IPS-18a (cell line): Measurements from ENCODE around the gene KLF16.
A peak's percentile ranks its signal among the peaks of the same experiment; 100 is the strongest.

Source experiments
- H3K27ac ChIP-seq: one replicate; pipeline ENCODE4 v1.5.1; 2013; ENCODE audit warnings: low read length
- H3K27me3 ChIP-seq: one replicate; pipeline ENCODE4 v1.6.1; 2013; ENCODE audit warnings: mild to moderate bottlenecking, low read length; ENCODE audit not compliant: control insufficient read depth, insufficient read depth
- H3K36me3 ChIP-seq: one replicate; pipeline ENCODE4 v1.6.1; 2013; ENCODE audit warnings: low read depth, low read length; ENCODE audit not compliant: control insufficient read depth
- H3K4me1 ChIP-seq: one replicate; pipeline ENCODE4 v1.6.1; 2013; ENCODE audit warnings: low read depth, low read length; ENCODE audit not compliant: control insufficient read depth
- H3K4me3 ChIP-seq: one replicate; pipeline ENCODE4 v1.5.1; 2013; ENCODE audit warnings: low read length
- H3K9ac ChIP-seq: one replicate; pipeline ENCODE4 v1.6.1; 2013; ENCODE audit warnings: mild to moderate bottlenecking, low read length, moderate library complexity
- H3K9me3 ChIP-seq: one replicate; pipeline ENCODE4 v1.6.1; 2013; ENCODE audit warnings: low read depth, low read length; ENCODE audit not compliant: control insufficient read depth

Gene KLF16

GRCh38 chr19:1850809-1851653, 12.3 kb downstream of the KLF16 start:
- H3K4me3 ChIP-seq = no peak overlapping the region
- no peaks in the 10 kb centered on the region for H3K9me3 ChIP-seq
- no peaks in the 10 kb centered on the region for H3K36me3 ChIP-seq
- H3K27ac ChIP-seq = no peak overlapping the region
- H3K27me3 ChIP-seq = no peaks in the 10 kb centered on the region
- peaks cover 17% of the 10 kb centered on the region for H3K4me1 ChIP-seq
- H3K9ac ChIP-seq = no peak overlapping the region

- no peak overlapping the region for H3K4me3 ChIP-seq
- peaks cover 8% of the 10 kb centered on the region for H3K4me1 ChIP-seq
- H3K9me3 ChIP-seq = no peaks in the 10 kb centered on the region
- H3K36me3 ChIP-seq = no peaks in the 10 kb centered on the region
- no peak overlapping the region for H3K27ac ChIP-seq
- H3K9ac ChIP-seq = no peak overlapping the region
- H3K27me3 ChIP-seq = no peaks in the 10 kb centered on the region
These were observed 13.4 kb downstream of the KLF16 start for GRCh38 chr19:1849886-1850398.

- no peak overlapping the region for H3K4me3 ChIP-seq
- no peak overlapping the region for H3K27ac ChIP-seq
- no peaks in the 10 kb centered on the region for H3K36me3 ChIP-seq
- no peaks in the 10 kb centered on the region for H3K9me3 ChIP-seq
- H3K4me1 ChIP-seq = peaks cover 6% of the 10 kb centered on the region
- no peaks in the 10 kb centered on the region for H3K27me3 ChIP-seq
- no peak overlapping the region for H3K9ac ChIP-seq
These were observed 14.3 kb downstream of the KLF16 start for GRCh38 chr19:1849132-1849474.

DNA sequence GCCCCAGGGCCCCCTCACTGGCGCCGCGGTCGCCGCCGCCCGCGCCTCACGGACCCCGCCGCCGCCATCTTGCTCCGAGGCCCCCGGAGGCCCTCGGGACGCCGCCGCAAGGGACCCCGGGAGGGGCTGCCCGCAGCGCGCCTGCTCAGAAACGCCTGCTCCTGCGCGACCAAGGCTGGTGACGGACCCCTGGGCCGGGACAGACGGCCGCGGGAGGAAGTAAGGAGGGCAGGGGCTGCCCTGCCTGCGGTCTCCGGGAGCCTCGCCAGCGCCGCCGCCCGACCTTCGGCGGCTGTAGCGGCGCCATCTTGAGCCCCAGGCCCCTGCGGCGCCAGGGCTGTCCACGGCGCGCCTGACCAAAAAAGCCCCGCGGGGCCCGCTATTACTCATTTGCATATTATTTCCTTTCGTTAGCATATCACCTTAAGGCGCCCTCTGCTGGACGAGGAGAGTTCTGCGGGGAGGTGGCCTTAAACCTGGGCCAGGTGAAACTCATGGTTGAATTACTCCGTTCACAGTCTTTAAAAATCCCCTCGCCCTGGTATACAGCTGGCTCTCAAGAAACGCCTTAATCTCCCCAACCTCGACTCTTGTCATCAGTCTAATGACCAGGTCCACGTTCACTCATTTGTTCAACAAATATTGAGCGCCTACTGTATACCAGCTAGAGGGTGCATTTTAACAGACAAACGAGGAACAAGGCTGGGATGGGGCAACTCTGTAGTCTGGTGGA, 14.8 kb downstream of the KLF16 start, which contains the start of gene REXO1:
Gene REXO1 (minus strand): TSS at position 85 of the 733 bp plus-strand sequence. CDS start 125 bp downstream, outside the sequence.
- Histone ChIP-seq H3K4me1 (peaks cover 6% of the 10 kb centered on the region), H3K27ac (peak within 1 kb of the TSS; percentile 87), H3K9me3 (no peaks in the 10 kb centered on the region), H3K36me3 (no peaks in the 10 kb centered on the region), H3K9ac (peak within 1 kb of the TSS; percentile 89), H3K4me3 (peak within 1 kb of the TSS; percentile 89), H3K27me3 (no peaks in the 10 kb centered on the region)

DNA sequence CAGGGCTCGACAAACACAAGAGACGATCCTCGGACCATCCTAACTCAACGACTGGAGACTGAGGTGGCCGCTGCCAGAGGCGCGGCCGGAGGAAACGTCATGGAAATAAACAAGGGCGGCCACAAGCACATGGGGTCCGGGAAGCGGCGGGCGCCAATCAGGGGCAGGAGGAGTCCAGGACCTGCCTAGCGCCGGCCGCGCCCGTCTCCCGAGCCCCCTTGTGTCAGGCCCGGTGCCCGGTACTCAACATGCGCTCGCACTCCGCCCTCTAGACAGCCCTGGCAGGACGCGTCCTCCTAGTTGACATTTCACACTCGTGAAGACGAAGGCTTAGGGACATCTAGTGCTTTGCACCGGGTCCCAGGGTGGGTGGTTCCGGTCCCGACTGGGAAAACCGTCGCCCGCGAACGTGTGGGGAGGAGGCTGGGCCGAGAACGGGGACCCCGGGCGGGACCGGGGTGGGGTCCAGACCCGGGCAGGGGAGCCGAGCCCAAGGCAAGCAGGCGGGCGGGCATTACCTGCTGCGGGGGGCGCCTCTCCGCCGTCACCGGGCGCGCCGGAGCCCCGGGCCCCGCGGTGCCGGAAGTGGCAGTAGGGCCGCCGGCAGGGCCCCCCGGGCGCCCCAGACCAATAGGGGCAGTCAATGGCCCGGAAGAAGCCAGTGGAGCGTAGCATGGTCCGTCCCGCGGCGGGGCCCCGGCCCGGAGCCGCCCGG, 15.5 kb downstream of the KLF16 start:
- Histone ChIP-seq H3K9ac (peak overlapping the region; percentile 89), H3K4me1 (peaks cover 6% of the 10 kb centered on the region), H3K27ac (peak overlapping the region; percentile 39), H3K27me3 (no peaks in the 10 kb centered on the region), H3K36me3 (no peaks in the 10 kb centered on the region), H3K4me3 (peak overlapping the region; percentile 89), H3K9me3 (no peaks in the 10 kb centered on the region)

- no peaks in the 10 kb centered on the region for H3K9me3 ChIP-seq
- peaks cover 6% of the 10 kb centered on the region for H3K4me1 ChIP-seq
- peak overlapping the region; percentile 39 for H3K27ac ChIP-seq
- H3K27me3 ChIP-seq = no peaks in the 10 kb centered on the region
- peak overlapping the region; percentile 89 for H3K9ac ChIP-seq
- no peaks in the 10 kb centered on the region for H3K36me3 ChIP-seq
- peak overlapping the region; percentile 89 for H3K4me3 ChIP-seq
These were observed 16.1 kb downstream of the KLF16 start for GRCh38 chr19:1847348-1847683.

DNA sequence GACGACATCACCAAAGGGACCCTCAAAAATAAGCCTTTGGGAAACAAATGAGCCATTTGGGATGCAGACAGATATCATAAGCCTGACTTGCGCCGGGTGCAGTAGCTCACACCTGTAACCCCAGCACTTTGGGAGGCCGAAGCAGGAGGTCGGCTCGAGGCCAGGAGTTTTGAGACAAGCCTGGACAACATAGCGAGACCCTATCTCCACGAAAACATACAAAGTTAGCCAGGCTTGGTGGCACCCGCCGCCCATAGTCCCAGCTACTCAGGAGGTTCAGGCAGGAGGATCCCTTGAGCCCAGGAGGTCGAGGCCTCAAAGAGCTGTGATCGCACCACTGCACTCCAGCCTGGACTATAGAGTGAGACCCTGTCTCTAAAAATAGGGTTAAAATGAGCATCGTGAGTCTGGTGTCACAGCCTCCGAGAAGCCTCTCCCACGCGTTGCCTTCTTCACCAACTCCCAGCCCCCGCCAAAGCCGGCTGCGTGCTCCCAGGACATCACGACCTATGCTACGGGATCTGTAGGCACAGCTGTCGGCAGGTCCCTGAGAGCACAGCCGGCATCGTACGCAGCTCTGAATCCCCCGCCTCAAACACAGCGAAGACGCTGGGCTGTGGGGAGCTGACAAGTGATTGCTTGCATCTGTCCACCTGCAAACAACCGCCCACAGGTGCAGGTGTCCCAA, 16.7 kb downstream of the KLF16 start:
- H3K27ac ChIP-seq = no peak overlapping the region
- no peaks in the 10 kb centered on the region for H3K36me3 ChIP-seq
- H3K9me3 ChIP-seq = no peaks in the 10 kb centered on the region
- H3K9ac ChIP-seq = peak overlapping the region; percentile 89
- H3K4me1 ChIP-seq = peaks cover 6% of the 10 kb centered on the region
- H3K4me3 ChIP-seq = peak overlapping the region; percentile 89
- no peaks in the 10 kb centered on the region for H3K27me3 ChIP-seq

GRCh38 chr19:1845642-1846041, 17.7 kb downstream of the KLF16 start:
- no peak overlapping the region for H3K9ac ChIP-seq
- no peak overlapping the region for H3K27ac ChIP-seq
- peaks cover 6% of the 10 kb centered on the region for H3K4me1 ChIP-seq
- H3K4me3 ChIP-seq = no peak overlapping the region
- no peaks in the 10 kb centered on the region for H3K27me3 ChIP-seq
- H3K9me3 ChIP-seq = no peaks in the 10 kb centered on the region
- H3K36me3 ChIP-seq = no peaks in the 10 kb centered on the region

GRCh38 chr19:1845125-1845515, 18.3 kb downstream of the KLF16 start:
- no peak overlapping the region for H3K4me3 ChIP-seq
- no peak overlapping the region for H3K27ac ChIP-seq
- no peaks in the 10 kb centered on the region for H3K36me3 ChIP-seq
- H3K9ac ChIP-seq = no peak overlapping the region
- no peaks in the 10 kb centered on the region for H3K9me3 ChIP-seq
- no peaks in the 10 kb centered on the region for H3K27me3 ChIP-seq
- H3K4me1 ChIP-seq = peaks cover 6% of the 10 kb centered on the region

DNA sequence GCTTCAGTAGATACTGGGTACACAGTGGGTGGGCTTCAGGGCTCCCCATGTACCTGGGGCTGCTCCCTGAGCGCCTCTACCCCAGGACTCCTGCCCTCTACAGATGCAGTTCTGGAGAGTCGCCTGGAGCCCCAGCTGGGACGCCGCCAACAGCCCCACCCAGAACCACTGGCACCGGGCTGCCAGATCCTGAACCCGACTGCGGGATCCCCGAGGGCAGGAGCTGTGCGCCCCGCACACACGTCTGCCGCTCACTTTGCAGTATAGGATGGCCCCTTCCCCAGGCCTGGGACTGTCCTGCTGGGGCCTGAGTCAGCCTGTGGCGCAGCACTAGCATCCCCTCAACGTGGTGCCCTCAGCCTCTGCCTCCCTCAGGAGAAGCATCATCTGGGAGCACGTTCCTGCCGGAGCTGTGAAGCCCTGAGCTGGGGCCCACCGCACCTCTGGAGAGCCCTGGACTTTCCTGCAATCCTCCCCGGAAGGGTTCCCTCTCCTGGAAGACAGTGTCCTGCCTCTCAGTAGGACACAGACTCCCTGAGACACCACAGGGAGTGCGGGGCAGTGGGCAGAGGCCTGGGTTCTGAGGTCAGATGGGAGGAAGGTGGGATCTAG, 18.8 kb downstream of the KLF16 start:
- no peaks in the 10 kb centered on the region for H3K27me3 ChIP-seq
- no peaks in the 10 kb centered on the region for H3K36me3 ChIP-seq
- H3K9ac ChIP-seq = no peak overlapping the region
- H3K9me3 ChIP-seq = no peaks in the 10 kb centered on the region
- H3K4me1 ChIP-seq = peaks cover 6% of the 10 kb centered on the region
- no peak overlapping the region for H3K27ac ChIP-seq
- H3K4me3 ChIP-seq = no peak overlapping the region
